Upper lobe of right lung (tissue), 1 donor: ENCODE data around the gene NRXN3. TPM values are rescaled to one million over a fixed set of nuclear protein-coding genes. Genes with fewer than 3 reads are reported as not detected.
A peak's percentile ranks its signal among the peaks of the same experiment; 100 is the strongest.

Experiments
- ATAC-seq: fragments of 200-7000 bp; cut with Tn5 transposase; one replicate; pipeline ENCODE4 v1.9.1; 2020; ENCODE audit warnings: mild to moderate bottlenecking, moderate library complexity
- DNase-seq: peaks from one replicate; pipeline ENCODE4 v3.0.0-alpha.2; 2020
- H3K27ac ChIP-seq: fragments of 200-600 bp; one replicate; pipeline ENCODE4 v1.8.0; 2022
- H3K27me3 ChIP-seq: fragments of 200-600 bp; one replicate; pipeline ENCODE4 v1.8.0; 2022; ENCODE audit warnings: mild to moderate bottlenecking
- H3K36me3 ChIP-seq: fragments of 200-600 bp; one replicate; pipeline ENCODE4 v1.8.0; 2022
- H3K4me1 ChIP-seq: fragments of 200-600 bp; one replicate; pipeline ENCODE4 v1.8.0; 2022
- H3K4me3 ChIP-seq: fragments of 200-600 bp; one replicate; pipeline ENCODE4 v1.8.0; 2022; ENCODE audit warnings: mild to moderate bottlenecking
- H3K9me3 ChIP-seq: fragments of 200-600 bp; one replicate; pipeline ENCODE4 v1.8.0; 2022
- CTCF ChIP-seq: fragments of 200-600 bp; IDR thresholded peaks from one replicate; pipeline ENCODE4 v1.8.0; 2022; ENCODE audit warnings: antibody characterized with exemption
- intact Hi-C: fragments of 100-400 bp; cut with DNase I; formaldehyde crosslinking; loops from one replicate; pipeline ENCODE4 v1.11.0; 2022
- total RNA-seq: library from RNA; stranded (reverse); fragmentation: NEBNext Ultra II Directional; extraction: Animal tissue kit (Norgen Biotek cat#: 25700); gene quantifications from one replicate; pipeline ENCODE4 v1.2.1, GENCODE V29; 2021
- donor health status: DM: no; HTN: yes; CAD: no; lungs with severe emphysema.

The NRXN3 gene
- total RNA-seq, 1 donor from 2014 or later: 10.0 TPM

- Histone ChIP-seq H3K36me3 (no peaks in the 10 kb centered on the region), H3K27ac (no peak overlapping the region), H3K4me1 (no peaks in the 10 kb centered on the region), H3K4me3 (no peak overlapping the region), H3K27me3 (no peaks in the 10 kb centered on the region), H3K9me3 (no peaks in the 10 kb centered on the region)
- TF ChIP-seq CTCF: no peak
- ATAC-seq (no peak), DNase-seq (no peak)
- intact Hi-C loops: no loop called here
Measured at GRCh38 chr14:79915406-79915805, 1745.2 kb downstream of the NRXN3 start.

DNA sequence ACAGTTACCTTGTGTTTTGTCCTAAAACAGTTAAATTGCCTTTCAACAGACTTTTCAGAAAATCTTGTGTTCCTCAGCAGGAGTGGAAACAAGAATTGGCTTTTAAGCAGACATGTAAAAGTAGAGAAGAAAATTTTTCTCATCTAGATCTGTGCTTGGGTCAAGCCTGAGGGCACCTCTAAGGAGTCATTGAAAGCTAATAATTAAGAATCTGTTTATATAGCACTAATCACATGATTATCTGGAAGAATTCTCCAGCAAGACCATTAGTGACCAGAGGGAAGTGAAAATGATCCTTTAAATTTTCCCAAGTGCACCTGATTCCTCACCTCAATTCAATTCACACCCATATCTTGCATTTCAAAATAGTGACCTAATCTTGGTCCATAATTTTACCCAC, 1746.1 kb downstream of the NRXN3 start:
- Histone ChIP-seq H3K27ac (no peak overlapping the region), H3K4me1 (no peaks in the 10 kb centered on the region), H3K9me3 (no peaks in the 10 kb centered on the region), H3K4me3 (no peak overlapping the region), H3K27me3 (no peaks in the 10 kb centered on the region), H3K36me3 (no peaks in the 10 kb centered on the region)
- ATAC-seq (peak; percentile 15), DNase-seq (no peak)
- TF ChIP-seq CTCF: no peak
- intact Hi-C loops: no loop called here

- Histone ChIP-seq H3K9me3 (no peaks in the 10 kb centered on the region), H3K27ac (no peak overlapping the region), H3K4me1 (no peaks in the 10 kb centered on the region), H3K36me3 (no peaks in the 10 kb centered on the region), H3K27me3 (no peaks in the 10 kb centered on the region), H3K4me3 (no peak overlapping the region)
- no peak for TF ChIP-seq CTCF
- DNase-seq: no peak
- intact Hi-C loops: no loop called here
- ATAC-seq: no peak
Measured at GRCh38 chr14:79916892-79917291, 1746.7 kb downstream of the NRXN3 start.
